Embryonic facial prominence (tissue), 1 donor: ENCODE measurements around the gene ARMC7.
A peak's percentile ranks its signal among the peaks of the same experiment; 100 is the strongest.
"Not testable (repeated sequence)": the region's sequence is repeated elsewhere in the genome, so short reads cannot be mapped to it uniquely, and the experiment has no call there.

ENCODE experiments used
- DNase-seq: peaks from one replicate; pipeline ENCODE4 v3.0.0-alpha.2; 2016; ENCODE audit errors: extremely low spot score

The ARMC7 gene

GRCh38 chr17:75129576-75129975 lies 19.8 kb downstream of the ARMC7 start:
- DNase-seq: no peak

GRCh38 chr17:75130059-75130631 lies 20.4 kb downstream of the ARMC7 start:
- DNase-seq: no peak

GRCh38 chr17:75130632-75131277 lies 21.0 kb downstream of the ARMC7 start:
- peak; percentile 53 for DNase-seq

- peak; percentile 40 for DNase-seq
Observed at GRCh38 chr17:75131278-75132017, 21.7 kb downstream of the ARMC7 start, which contains the start of gene NT5C. TSS of gene NT5C (minus strand) at chr17:75131742. CDS start at chr17:75131707, 35 bp downstream.

- not testable (repeated sequence) for DNase-seq
Observed at GRCh38 chr17:75132018-75133000, 22.5 kb downstream of the ARMC7 start.

GRCh38 chr17:75133001-75133400 lies 23.2 kb downstream of the ARMC7 start:
- DNase-seq: no peak

GRCh38 chr17:75133607-75134347 lies 24.0 kb downstream of the ARMC7 start:
- DNase-seq: not testable (repeated sequence)

- no peak for DNase-seq
Observed at GRCh38 chr17:75135452-75135851, 25.7 kb downstream of the ARMC7 start.

- DNase-seq: no peak
Observed at GRCh38 chr17:75135946-75136345, 26.2 kb downstream of the ARMC7 start.

- not testable (repeated sequence) for DNase-seq
Observed at GRCh38 chr17:75137762-75138161, 28.0 kb downstream of the ARMC7 start.

- no peak for DNase-seq
Observed at GRCh38 chr17:75138519-75138918, 28.8 kb downstream of the ARMC7 start.

GRCh38 chr17:75142236-75142971 lies 32.6 kb downstream of the ARMC7 start:
- no peak for DNase-seq

GRCh38 chr17:75144816-75145512 lies 35.2 kb downstream of the ARMC7 start:
- DNase-seq: no peak

GRCh38 chr17:75146592-75146991 lies 36.8 kb downstream of the ARMC7 start:
- DNase-seq: no peak

- no peak for DNase-seq
Observed at GRCh38 chr17:75147878-75148546, 38.2 kb downstream of the ARMC7 start.

GRCh38 chr17:75151930-75152329 lies 42.2 kb downstream of the ARMC7 start:
- DNase-seq: peak; percentile 19

GRCh38 chr17:75152523-75152921 lies 42.8 kb downstream of the ARMC7 start:
- DNase-seq: no peak

GRCh38 chr17:75152922-75153779 lies 43.4 kb downstream of the ARMC7 start:
- no peak for DNase-seq
